Astrocyte of the spinal cord (primary cell): ENCODE measurements around the gene DYRK1A.

Experiments
- DNase-seq: peaks from one replicate; pipeline ENCODE4 v3.0.0; 2011; ENCODE audit warnings: low read depth, low spot score
- H3K4me3 ChIP-seq: 2 replicates; pipeline ENCODE4 v1.5.1; 2011; ENCODE audit warnings: low read depth, mild to moderate bottlenecking, low read length, moderate library complexity
- in situ Hi-C: cut with HindIII; loops from 2 replicates; pipeline ENCODE4 v1.10.0; 2017; ENCODE audit warnings: low sequenced_read_pairs
- TF ChIP-seq, protein P1 (sequence below): IDR thresholded peaks from 2 replicates; pipeline ENCODE4 v1.5.1; 2012; ENCODE audit warnings: low read depth, mild to moderate bottlenecking, low read length, inconsistent platforms

Gene DYRK1A

DNA sequence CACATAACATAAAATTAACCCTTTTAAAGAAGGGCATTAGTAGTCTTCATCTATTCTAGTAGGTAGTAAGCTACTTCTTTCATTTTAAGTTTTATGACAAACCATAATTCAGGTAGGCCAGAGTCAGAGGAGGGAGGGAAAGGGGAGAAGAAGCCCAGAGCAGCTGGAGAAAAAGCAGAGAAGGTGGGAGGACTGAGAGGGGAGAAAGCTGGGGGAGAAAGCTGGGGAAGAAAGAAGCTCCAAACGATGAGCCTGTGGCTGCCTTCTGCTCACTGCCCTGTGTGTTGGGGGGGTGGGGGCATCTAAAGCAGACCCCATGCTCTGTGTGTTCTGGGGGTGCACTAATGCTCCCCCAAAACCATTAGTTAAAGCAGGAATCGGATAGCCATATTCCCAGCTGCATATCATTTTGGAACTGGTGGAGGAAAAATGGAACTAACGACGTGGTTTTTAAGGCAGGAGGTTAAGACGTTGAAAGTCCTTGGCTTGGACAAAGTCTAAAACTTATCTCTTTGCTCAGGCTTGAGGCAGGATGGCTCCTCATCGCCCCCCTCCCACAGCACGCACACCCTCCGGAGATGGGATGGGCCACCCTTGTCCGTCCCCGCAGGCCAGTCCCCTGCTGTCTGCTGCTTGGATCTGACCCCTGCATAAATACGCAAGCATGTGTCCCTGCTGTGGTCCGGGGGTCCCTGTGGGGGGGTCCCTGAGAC, 184.2 kb downstream of the DYRK1A start:
- no peak for DNase-seq
- no peak overlapping the region for H3K4me3 ChIP-seq
- in situ Hi-C loops, result no loop called here
- TF ChIP-seq, protein P1, sequence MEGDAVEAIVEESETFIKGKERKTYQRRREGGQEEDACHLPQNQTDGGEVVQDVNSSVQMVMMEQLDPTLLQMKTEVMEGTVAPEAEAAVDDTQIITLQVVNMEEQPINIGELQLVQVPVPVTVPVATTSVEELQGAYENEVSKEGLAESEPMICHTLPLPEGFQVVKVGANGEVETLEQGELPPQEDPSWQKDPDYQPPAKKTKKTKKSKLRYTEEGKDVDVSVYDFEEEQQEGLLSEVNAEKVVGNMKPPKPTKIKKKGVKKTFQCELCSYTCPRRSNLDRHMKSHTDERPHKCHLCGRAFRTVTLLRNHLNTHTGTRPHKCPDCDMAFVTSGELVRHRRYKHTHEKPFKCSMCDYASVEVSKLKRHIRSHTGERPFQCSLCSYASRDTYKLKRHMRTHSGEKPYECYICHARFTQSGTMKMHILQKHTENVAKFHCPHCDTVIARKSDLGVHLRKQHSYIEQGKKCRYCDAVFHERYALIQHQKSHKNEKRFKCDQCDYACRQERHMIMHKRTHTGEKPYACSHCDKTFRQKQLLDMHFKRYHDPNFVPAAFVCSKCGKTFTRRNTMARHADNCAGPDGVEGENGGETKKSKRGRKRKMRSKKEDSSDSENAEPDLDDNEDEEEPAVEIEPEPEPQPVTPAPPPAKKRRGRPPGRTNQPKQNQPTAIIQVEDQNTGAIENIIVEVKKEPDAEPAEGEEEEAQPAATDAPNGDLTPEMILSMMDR, result no peak

DNA sequence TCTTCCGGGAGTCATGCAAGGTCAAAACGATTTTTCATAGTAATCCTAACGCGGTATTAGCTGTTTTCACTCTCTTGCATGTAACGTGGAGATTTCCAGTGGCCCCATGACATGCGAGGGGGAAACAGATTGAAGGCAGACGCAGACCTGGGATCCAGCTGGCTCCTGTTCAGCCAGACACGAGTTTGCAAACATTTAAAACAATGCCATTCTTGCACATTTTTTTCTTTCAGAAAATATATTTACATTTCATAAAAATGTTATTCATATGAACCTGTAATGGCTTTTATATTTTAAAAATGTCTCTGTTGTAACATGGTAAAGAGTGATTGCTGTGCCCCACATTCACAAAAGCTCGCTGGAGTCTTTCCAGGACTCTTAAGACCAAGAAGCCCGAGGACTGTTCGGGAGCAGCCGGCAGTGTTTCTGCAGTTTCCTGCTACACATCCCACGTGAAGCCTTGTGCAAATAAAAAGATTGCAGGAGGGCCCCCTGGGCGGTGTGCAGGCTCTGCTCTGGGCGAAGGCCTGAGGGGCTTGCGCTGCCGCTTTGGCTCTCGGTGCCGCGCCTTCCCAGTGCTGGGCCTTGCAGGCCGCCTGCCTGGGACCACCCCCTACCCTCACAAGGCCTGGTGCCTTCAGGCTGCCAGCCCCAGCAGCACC, 184.9 kb downstream of the DYRK1A start:
- peak; percentile 66 for DNase-seq
- H3K4me3 ChIP-seq, result no peak overlapping the region
- TF ChIP-seq, protein P1, result no peak
- in situ Hi-C loops, result no loop called here

DNA sequence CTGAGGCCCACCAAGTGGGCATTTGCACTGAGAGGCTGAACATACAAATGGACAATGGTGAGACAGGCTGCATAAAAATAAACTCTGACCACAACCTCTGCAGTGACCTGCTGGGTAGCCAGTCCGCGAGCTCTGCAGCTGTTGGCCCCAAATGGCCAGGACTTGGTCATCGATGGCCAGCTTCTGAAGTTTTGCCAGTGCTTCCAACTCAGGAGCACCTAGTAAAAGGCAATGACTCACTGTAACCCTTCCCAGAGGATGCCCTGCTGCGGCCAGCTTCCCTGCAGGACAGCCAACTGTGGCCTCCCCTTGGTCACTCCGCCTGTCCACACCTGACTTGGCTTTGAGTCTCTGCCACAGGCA, 185.4 kb downstream of the DYRK1A start:
- in situ Hi-C loops, result no loop called here
- TF ChIP-seq, protein P1, result no peak
- peak; percentile 55 for DNase-seq
- no peak overlapping the region for H3K4me3 ChIP-seq

DNA sequence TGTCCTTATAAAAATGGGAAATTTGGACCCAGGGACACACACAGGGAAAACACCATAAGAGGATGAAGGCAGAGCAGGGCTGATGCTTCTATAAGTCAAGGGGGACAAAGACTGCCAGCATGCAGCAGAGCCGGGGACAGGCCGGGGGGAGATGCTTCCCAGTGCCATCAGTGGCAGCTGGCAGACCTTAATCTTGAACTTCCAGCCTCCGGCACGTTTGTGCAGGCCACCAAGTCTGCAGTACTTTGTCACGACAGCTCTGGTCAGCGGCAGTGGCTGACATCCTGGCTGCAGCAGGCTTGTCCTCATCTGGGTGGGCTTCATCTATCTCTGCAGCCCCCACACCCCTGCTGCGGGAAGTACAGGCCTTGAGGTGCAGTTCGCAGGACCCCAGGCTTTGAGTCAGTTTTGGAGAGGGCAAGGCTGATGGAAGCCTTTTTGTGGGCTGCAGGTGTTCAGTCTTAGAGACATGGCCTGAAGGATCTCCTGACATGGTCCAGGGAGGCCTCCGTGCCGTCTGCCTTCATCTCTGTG, 186.0 kb downstream of the DYRK1A start:
- in situ Hi-C loops, result no loop called here
- DNase-seq, result no peak
- H3K4me3 ChIP-seq, result no peak overlapping the region
- TF ChIP-seq, protein P1, result no peak

DNA sequence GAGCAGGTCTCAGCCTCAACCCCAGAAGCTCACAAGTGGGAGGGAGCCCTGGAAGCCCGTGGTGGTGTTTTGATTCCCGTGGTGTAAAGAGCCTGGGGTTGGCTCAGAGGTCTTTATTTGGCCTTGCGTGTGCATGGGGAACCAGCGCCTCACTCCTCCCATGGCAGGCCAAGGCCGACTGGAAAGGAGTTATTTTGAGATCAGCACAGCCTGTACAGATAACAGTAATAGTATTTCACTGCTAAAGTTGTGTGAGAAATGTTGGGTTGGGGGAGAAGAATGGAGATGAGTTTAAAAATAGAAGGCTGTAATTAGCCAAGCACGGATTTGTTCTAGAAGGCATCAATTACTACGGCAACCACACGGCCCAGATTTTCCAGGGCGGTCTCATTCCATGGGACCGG, 186.5 kb downstream of the DYRK1A start:
- no peak for DNase-seq
- TF ChIP-seq, protein P1, result no peak
- no peak overlapping the region for H3K4me3 ChIP-seq
- in situ Hi-C loops, result no loop called here

DNA sequence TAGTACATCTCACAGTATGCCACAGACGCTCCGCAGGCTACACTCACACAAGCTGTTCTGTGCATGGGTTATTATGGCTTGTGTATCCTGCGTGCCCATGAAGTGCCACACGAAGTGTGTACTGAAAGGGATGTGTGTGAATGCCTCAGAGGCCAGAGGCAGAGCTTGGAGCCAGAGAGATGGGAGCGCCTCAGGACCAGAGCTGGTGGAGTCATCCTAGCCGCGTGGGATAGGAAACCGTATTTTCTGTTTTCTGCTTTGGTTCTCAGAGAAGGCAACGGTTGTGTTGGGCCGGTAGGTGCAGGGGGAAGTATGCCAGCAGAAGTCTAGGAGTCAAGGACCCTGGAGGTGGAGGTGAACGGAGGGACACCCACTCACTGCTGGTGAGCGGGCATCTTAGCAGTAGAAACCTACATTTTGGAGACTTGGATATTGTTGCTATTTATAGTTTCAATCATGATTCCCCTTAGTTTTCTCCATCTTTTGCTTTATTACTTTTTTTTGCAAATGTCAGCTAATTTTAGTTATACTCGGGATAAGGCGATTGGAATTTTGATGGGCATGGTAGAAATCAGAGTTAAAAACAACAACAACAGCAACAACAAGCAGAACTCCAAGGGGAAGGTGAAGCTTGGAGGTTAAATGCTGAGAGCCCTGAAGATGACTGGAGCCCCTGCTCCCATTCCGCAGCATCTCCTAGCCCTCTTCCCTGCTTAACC, 188.2 kb downstream of the DYRK1A start:
- H3K4me3 ChIP-seq, result no peak overlapping the region
- in situ Hi-C loops, result no loop called here
- TF ChIP-seq, protein P1, result no peak

More for the DNA sequence above, 188.2 kb downstream of the DYRK1A start:
- DNase-seq, result no peak
